Lung (tissue), 12 donors: ENCODE data around the gene ASAP2. TPM values are rescaled to one million over a fixed set of nuclear protein-coding genes. Genes with fewer than 3 reads are reported as not detected.

Source experiments
- ATAC-seq: fragments of 200-7000 bp; cut with Tn5 transposase; one replicate; pipeline ENCODE4 v1.9.1; 2020; ENCODE audit warnings: moderate number of reproducible peaks; ENCODE audit not compliant: insufficient read depth, low FRiP score
- DNase-seq, 3 donors: peaks; one replicate each; pipeline ENCODE4 v3.0.0-alpha.2; 2013 to 2017
- H3K27ac ChIP-seq, 2 donors: one replicate each; pipeline ENCODE4 v1.5.1; 2013; ENCODE audit warnings: mild to moderate bottlenecking in 2 of 2, moderate library complexity in 2 of 2, control low read depth in 1 of 2, inconsistent platforms in 1 of 2, low read depth in 1 of 2, low read length in 1 of 2
- H3K27me3 ChIP-seq, 3 donors: one replicate each; pipeline ENCODE4 v1.5.1; 2013; ENCODE audit warnings: low read length in 2 of 3; ENCODE audit not compliant: control insufficient read depth in 3 of 3, insufficient read depth in 3 of 3
- H3K36me3 ChIP-seq, 4 donors: one replicate each; pipeline ENCODE4 v1.5.1; 2013; ENCODE audit warnings: low read length in 4 of 4, mild to moderate bottlenecking in 1 of 4, moderate library complexity in 1 of 4; ENCODE audit not compliant: control insufficient read depth in 4 of 4, insufficient read depth in 4 of 4
- H3K4me1 ChIP-seq, 5 donors: one replicate each; pipeline ENCODE4 v1.5.1; 2013; ENCODE audit warnings: low read length in 5 of 5, mild to moderate bottlenecking in 2 of 5, moderate library complexity in 1 of 5; ENCODE audit not compliant: control insufficient read depth in 5 of 5, insufficient read depth in 5 of 5
- H3K4me3 ChIP-seq: one replicate; pipeline ENCODE4 v1.5.1; 2013; ENCODE audit warnings: mild to moderate bottlenecking, control low read depth, moderate library complexity
- H3K9ac ChIP-seq, 2 donors: one replicate each; pipeline ENCODE4 v1.5.1; 2013; ENCODE audit warnings: low read length in 2 of 2, control low read depth in 1 of 2; ENCODE audit not compliant: insufficient read depth in 1 of 2
- H3K9me3 ChIP-seq, 4 donors: one replicate each; pipeline ENCODE4 v1.5.1; 2013; ENCODE audit warnings: low read length in 3 of 4, mild to moderate bottlenecking in 1 of 4, moderate library complexity in 1 of 4; ENCODE audit not compliant: control insufficient read depth in 4 of 4, insufficient read depth in 3 of 4
- CTCF ChIP-seq: IDR thresholded peaks from 2 replicates; pipeline ENCODE4 v1.5.1; 2012; ENCODE audit warnings: mild to moderate bottlenecking; ENCODE audit errors: control extremely low read depth, extremely low read depth
- WGBS, 2 donors: extraction: QIAGEN DNeasy Blood & Tissue Kit; methylation state at CpG; one replicate each; pipeline ENCODE4 v1.1.7; 2013; 5-methylcytosine and 5-hydroxymethylcytosine counted together
- polyA plus RNA-seq, 2 donors: library from polyadenylated mRNA; stranded (reverse); fragments of 200-250 nt; gene quantifications; one replicate each; pipeline ENCODE4 v1.2.1, GENCODE V29; 2013
- total RNA-seq, 2 donors: library from RNA; depleted of rRNA in 1 of 2; stranded (reverse); fragments of >200 nt in 1 of 2; gene quantifications; one replicate each; pipeline ENCODE4 v1.2.1, GENCODE V29; 2014 to 2021
- donor health status: control.
- donor health status: control.
- donor health status: Bipolar disorder and iron deficiency.
- donor health status: healthy.
- donor health status: DM: yes; HTN: yes; CAD: no.

The ASAP2 gene
- total and polyA plus RNA-seq, 4 donors: 7.4 to 30.9 (median 17.0) TPM

- WGBS, 2 donors: 77 to 88% methylated on average over 7 of the region's 7 CpGs
- no peak for TF ChIP-seq CTCF
- Histone ChIP-seq H3K27me3 (no peaks in the 10 kb centered on the region), H3K27ac (peak overlapping the region; percentile 63 to 84), H3K36me3 (no peaks in the 10 kb centered on the region), H3K9me3 (no peaks in the 10 kb centered on the region), H3K4me1 (peaks cover 13 to 54% (median 17%) of the 10 kb centered on the region in 5 donors), H3K4me3 (no peak overlapping the region), H3K9ac (no peak overlapping the region)
- DNase-seq (no peak), ATAC-seq (no peak)
Observed at GRCh38 chr2:9236045-9236344, 29.4 kb downstream of the ASAP2 start.

DNA sequence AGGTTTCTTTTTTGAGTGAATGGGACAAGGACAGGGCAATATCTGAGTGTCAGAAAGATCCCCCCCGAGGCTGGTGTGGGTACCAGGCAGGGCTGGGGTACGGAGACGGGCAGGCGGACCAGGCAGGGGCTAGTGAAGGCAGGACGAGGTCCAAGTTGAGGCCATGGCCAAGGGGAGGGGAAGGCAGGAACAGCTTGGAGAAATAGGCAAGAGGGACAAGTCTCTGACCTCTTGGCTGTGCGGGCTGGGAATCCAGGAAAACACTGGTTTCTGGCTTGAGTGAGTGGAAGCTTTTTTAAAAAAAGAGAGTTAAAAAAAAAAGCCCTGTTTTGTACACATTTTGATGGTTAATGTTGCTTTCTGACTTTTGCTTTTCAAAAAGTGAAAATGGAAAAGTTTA is 30.3 kb downstream of the ASAP2 start:
- no peak overlapping the region for H3K9ac ChIP-seq
- no peaks in the 10 kb centered on the region for H3K9me3 ChIP-seq
- no peak for TF ChIP-seq CTCF
- H3K4me1 ChIP-seq: peaks cover 13 to 47% (median 17%) of the 10 kb centered on the region in 5 donors
- H3K27ac ChIP-seq: peak overlapping the region; percentile 14 to 62
- ATAC-seq (no peak), DNase-seq (no peak)
- H3K36me3 ChIP-seq: no peaks in the 10 kb centered on the region
- 71 to 82% methylated on average over 6 of the region's 6 CpGs for WGBS, 2 donors
- no peaks in the 10 kb centered on the region for H3K27me3 ChIP-seq
- H3K4me3 ChIP-seq: no peak overlapping the region

DNA sequence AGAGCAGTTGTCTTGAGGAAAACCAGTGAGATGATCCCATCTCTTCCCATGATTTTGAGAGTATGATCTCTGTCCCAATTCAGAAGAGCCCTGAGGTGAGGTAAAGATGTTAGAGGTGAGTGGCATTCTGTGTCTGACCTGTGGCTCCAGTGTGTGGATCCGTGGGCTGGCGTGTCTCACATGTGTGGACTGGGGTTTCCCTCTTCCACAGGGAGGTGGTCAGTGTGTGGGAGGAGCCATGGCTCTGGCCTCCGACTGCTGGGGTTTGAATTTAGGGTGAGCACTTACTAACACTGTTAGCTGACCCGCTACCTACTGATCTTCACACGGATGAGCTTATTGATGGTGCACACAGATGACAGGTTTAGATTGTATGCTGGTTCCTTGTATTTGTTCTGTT is 31.2 kb downstream of the ASAP2 start:
- no peak overlapping the region for H3K4me3 ChIP-seq
- no peak for TF ChIP-seq CTCF
- H3K36me3 ChIP-seq: no peaks in the 10 kb centered on the region
- H3K27me3 ChIP-seq: no peaks in the 10 kb centered on the region
- WGBS, 2 donors: 89 to 96% methylated on average over 5 of the region's 5 CpGs
- ATAC-seq (no peak), DNase-seq (no peak)
- peaks cover 13 to 45% (median 17%) of the 10 kb centered on the region in 5 donors for H3K4me1 ChIP-seq
- peak overlapping the region; percentile 11 to 17 for H3K27ac ChIP-seq
- H3K9me3 ChIP-seq: no peaks in the 10 kb centered on the region
- H3K9ac ChIP-seq: no peak overlapping the region

DNA sequence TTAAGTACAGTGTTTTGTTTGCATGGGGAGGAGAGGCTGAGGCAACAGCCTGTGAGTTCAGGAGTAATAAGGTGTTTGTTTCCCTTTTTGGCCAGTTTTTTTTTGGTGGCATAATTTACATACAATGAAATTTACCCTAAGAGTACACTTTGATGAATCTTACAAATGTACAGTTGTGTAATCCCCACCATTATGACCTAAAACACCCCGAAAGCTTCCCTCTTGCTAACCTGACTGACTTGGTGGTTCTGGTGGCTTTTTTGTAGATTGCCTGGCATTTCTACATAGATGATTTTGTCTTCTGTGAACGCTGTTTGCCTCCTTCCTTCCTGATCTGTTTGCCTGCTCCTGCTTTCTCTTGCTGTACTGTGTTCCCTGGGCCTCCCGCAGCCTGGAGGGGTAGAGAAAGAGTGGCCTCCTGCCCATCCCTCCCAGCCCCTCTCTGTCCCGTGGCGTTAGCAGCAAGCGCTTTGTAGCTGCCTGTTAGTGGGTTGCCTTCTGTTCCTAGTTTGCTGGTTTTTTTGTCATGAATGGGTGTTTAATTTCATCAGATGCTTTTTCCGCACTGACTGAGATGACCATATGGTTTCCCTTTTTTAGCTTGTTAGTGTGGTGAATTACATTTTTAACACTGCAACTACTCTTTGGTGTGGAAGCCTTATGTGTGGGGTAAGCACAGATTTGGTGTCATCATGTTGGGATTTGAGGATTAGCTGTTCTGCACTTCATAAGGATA is 32.1 kb downstream of the ASAP2 start:
- no peak for DNase-seq
- Histone ChIP-seq H3K4me1 (peaks cover 11 to 43% (median 17%) of the 10 kb centered on the region in 5 donors), H3K9ac (peak overlapping the region in 1 of 2 donors; percentile 29), H3K27ac (peak overlapping the region in 1 of 2 donors; percentile 74), H3K36me3 (no peaks in the 10 kb centered on the region), H3K4me3 (no peak overlapping the region), H3K27me3 (no peaks in the 10 kb centered on the region), H3K9me3 (no peaks in the 10 kb centered on the region)
- no peak for TF ChIP-seq CTCF
- 36 to 73% methylated on average over 7 of the region's 7 CpGs for WGBS, 2 donors
- no peak for ATAC-seq
